ENCODE measurements around the gene BMP6. TPM values are rescaled to one million over a fixed set of nuclear protein-coding genes. Genes with fewer than 3 reads are reported as not detected.

BMP6 gene
- total RNA-seq, 1 donor from 2014 or later, result 1.3 TPM

DNA sequence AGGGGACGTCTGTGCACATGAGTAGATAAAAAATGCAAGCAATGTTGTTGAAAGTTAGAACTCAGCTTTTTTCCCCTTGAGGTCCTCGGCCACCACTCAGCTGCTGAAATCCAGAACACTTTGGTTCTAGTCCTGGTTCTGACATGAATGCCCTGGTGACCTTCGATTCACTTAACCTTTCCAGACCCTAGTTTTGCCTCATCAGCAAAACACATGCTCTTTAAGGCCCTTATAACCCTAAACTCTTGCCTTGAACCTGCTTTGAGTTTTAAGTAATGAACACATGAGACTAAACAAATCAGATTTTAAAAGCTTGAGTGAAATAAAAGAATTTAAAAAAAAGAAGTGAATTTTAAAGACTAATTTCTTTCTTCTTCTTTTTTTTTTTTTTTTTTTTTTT, 33.4 kb downstream of the BMP6 start:
- TF ChIP-seq CTCF (conservative IDR thresholded peaks at IDR 0.05; ENCODE audit: low read depth, low read length), result no peak
- no peak overlapping the region for H3K4me3 ChIP-seq (ENCODE audit: low read depth, low read length)
- DNase-seq (ENCODE audit: low read depth), result no peak

- no peak for DNase-seq (ENCODE audit: low read depth)
- H3K4me3 ChIP-seq (ENCODE audit: low read depth, low read length), result no peak overlapping the region
- no peak for TF ChIP-seq CTCF (conservative IDR thresholded peaks at IDR 0.05; ENCODE audit: low read depth, low read length)
These were observed 35.2 kb downstream of the BMP6 start for GRCh38 chr6:7761051-7761450.

DNA sequence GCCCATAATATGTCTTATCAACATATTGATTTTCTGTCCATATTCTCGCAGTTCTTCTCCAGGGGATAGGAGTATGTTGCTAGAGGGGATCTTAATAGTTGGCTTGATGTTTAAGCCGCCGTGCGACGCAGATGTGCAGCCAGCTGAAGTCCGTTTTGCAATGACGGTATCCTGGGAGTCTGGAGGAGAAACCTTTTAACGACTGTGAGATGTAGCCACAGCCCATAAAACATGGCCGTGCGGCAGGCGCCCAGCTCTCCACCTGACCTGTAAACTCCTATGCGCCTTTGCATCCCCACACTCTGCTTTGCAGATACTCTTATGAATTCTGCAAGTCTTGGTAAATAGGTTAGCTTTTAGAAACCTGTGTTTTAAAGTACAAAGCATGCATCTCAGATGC, 36.9 kb downstream of the BMP6 start:
- no peak for DNase-seq (ENCODE audit: low read depth)
- TF ChIP-seq CTCF (conservative IDR thresholded peaks at IDR 0.05; ENCODE audit: low read depth, low read length), result no peak
- no peak overlapping the region for H3K4me3 ChIP-seq (ENCODE audit: low read depth, low read length)

GRCh38 chr6:7763881-7764280, 38.0 kb downstream of the BMP6 start:
- no peak overlapping the region for H3K4me3 ChIP-seq (ENCODE audit: low read depth, low read length)
- TF ChIP-seq CTCF (conservative IDR thresholded peaks at IDR 0.05; ENCODE audit: low read depth, low read length), result no peak
- DNase-seq (ENCODE audit: low read depth), result no peak

DNA sequence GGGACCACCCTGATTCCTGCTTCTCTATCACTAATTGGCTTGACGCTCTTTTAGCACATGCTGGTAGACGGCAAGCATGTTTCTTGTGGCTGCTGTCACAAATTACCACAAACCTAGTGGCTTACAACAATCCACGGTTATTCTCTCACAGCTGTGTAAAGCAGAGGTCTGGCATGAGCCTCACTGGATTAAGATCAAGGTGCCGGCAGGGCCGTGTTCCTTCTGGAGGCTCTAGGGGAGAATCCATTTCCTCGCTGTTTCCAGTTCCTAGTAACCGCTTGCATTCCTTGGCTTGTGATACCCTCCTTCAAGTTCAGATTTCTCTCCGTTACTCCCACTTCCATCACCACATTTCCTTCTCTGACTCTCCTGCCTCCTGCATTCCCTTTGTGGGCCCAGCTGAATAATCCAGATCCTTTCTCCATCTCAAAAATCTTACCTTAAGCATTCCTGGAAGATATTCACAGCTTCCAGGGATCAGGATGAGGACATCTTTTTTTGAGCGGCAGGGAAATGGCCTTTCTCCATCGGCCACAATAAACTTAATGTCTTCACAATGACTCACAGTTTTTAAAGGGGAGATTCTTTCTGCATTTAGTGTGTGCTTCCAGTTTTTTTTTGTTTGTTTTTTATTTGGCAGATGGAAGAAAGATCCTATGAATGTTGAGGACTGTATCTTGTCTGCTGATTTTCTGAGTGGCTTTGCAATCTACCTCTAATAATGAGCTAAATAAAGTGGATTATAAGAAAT, 39.9 kb downstream of the BMP6 start:
- DNase-seq (ENCODE audit: low read depth), result no peak
- no peak for TF ChIP-seq CTCF (conservative IDR thresholded peaks at IDR 0.05; ENCODE audit: low read depth, low read length)
- no peak overlapping the region for H3K4me3 ChIP-seq (ENCODE audit: low read depth, low read length)

- no peak for DNase-seq (ENCODE audit: low read depth)
- H3K4me3 ChIP-seq (ENCODE audit: low read depth, low read length), result no peak overlapping the region
- no peak for TF ChIP-seq CTCF (conservative IDR thresholded peaks at IDR 0.05; ENCODE audit: low read depth, low read length)
These were observed 43.8 kb downstream of the BMP6 start for GRCh38 chr6:7769702-7770101.

DNA sequence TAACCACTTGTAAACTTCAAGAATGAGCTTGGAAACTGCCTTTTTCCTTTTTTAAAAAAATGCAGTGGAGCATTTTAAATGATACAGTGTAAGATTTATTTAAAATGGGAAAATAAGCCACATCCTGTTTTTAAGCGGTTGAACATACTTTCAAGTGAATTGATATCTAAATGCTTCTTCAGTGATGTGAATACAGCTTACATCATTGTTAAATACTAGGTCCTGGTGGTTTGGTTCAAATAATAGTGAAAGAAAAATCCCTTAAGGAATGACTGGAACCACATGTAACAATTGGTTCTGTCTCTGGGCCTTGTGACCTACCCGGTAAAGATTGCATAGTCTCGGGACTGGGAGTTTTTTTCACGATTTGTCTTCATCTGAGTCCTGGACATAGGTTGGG, 44.2 kb downstream of the BMP6 start:
- no peak for TF ChIP-seq CTCF (conservative IDR thresholded peaks at IDR 0.05; ENCODE audit: low read depth, low read length)
- H3K4me3 ChIP-seq (ENCODE audit: low read depth, low read length), result no peak overlapping the region
- DNase-seq (ENCODE audit: low read depth), result no peak

All from epithelial cell of proximal tubule (primary cell).